Fibroblast of lung (primary cell): Measurements from ENCODE around the gene MLLT10.

ENCODE experiments used
- EZH2 ChIP-seq: IDR thresholded peaks from 2 replicates; pipeline ENCODE4 v1.5.1; 2012; ENCODE audit warnings: low read length, control low read depth, mild to moderate bottlenecking; ENCODE audit errors: missing control alignments
- TF ChIP-seq, protein P1 (sequence below), 2 donors: IDR thresholded peaks in 1 of 2; conservative IDR thresholded peaks in 1 of 2; 1 replicate in 1 of 2; 2 replicates in 1 of 2; pipeline ENCODE4 v1.5.1; 2011 to 2012; ENCODE audit warnings: low read length in 2 of 2, control low read depth in 1 of 2, inconsistent platforms in 1 of 2, low read depth in 1 of 2, mild to moderate bottlenecking in 1 of 2

DNA sequence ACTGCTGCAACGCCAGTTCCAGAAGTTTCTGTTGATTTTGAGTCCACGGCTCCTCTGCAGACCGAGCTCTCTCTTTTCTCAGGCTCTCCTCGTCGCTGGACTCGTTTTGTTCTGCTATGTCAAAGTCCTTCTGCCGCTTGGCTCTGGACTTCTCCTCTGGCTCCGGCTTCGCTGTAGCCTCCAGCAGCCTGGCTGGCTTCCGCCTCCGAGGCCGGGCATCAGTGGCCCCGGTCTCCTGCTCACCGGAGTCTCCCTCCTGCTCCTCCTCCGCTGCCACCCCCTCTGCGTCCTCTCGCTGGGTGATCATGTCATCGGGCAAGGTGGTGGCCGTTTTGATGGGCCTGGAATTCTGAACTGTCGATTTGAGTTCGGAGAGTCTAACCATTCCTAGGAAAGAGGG lies 225.2 kb downstream of the MLLT10 start:
- TF ChIP-seq, protein P1, sequence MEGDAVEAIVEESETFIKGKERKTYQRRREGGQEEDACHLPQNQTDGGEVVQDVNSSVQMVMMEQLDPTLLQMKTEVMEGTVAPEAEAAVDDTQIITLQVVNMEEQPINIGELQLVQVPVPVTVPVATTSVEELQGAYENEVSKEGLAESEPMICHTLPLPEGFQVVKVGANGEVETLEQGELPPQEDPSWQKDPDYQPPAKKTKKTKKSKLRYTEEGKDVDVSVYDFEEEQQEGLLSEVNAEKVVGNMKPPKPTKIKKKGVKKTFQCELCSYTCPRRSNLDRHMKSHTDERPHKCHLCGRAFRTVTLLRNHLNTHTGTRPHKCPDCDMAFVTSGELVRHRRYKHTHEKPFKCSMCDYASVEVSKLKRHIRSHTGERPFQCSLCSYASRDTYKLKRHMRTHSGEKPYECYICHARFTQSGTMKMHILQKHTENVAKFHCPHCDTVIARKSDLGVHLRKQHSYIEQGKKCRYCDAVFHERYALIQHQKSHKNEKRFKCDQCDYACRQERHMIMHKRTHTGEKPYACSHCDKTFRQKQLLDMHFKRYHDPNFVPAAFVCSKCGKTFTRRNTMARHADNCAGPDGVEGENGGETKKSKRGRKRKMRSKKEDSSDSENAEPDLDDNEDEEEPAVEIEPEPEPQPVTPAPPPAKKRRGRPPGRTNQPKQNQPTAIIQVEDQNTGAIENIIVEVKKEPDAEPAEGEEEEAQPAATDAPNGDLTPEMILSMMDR (conservative IDR thresholded peaks at IDR 0.05 in 1 of 2, IDR thresholded peaks at IDR 0.05 in 1 of 2; ENCODE audit: low read depth in 1 of 2, low read length in 2 of 2): no peak
- TF ChIP-seq EZH2: no peak
